ENCODE measurements around the gene FLVCR2.

- TF ChIP-seq CTCF (IDR thresholded peaks at IDR 0.05 in 4 of 5, conservative IDR thresholded peaks at IDR 0.05 in 1 of 5), result no peak
- no peak for TF ChIP-seq POLR2A (IDR thresholded peaks at IDR 0.05)
Measured at GRCh38 chr14:75587388-75587787, 9.0 kb downstream of the FLVCR2 start.

All from gastrocnemius medialis (tissue), 4 donors.